Caco-2 (cell line): ENCODE data around the gene ERBB4. TPM values are rescaled to one million over a fixed set of nuclear protein-coding genes. Genes with fewer than 3 reads are reported as not detected.
A peak's percentile ranks its signal among the peaks of the same experiment; 100 is the strongest.

Experiments
- BruUV-seq: library from RNA; stranded (reverse); fragments of 400-500 nt; replicated peaks from 2 replicates; lab custom pipeline; 2021; lab: Mats Ljungman, UMichigan
- CTCF ChIA-PET: fragments of 300-600 bp; sonication (Branson Sonifier 250); formaldehyde crosslinking; loops from one replicate; lab custom pipeline; 2022; ENCODE audit warnings: antibody characterized with exemption; lab: Charles Lee
- POLR2A ChIA-PET: fragments of 300-600 bp; sonication (Branson Sonifier 250); formaldehyde crosslinking; loops from one replicate; lab custom pipeline; 2022; ENCODE audit warnings: antibody characterized with exemption; lab: Charles Lee
- DNase-seq, 2 experiments: peaks; one replicate each; pipeline versions ENCODE4 v3.0.0 to v3.0.0-alpha.2; 2020 to 2022
- H3K27me3 ChIP-seq: replicated peaks from 2 replicates; pipeline ENCODE4 v1.6.0; 2011; ENCODE audit warnings: low read length; ENCODE audit not compliant: control insufficient read depth, insufficient read depth
- H3K36me3 ChIP-seq: 2 replicates; pipeline ENCODE4 v1.5.1; 2011; ENCODE audit warnings: low read length; ENCODE audit not compliant: control insufficient read depth, insufficient read depth
- H3K4me1 ChIP-seq: fragments of 250-450 bp; sonication (Bioruptor Pico); 2 replicates; pipeline ENCODE4 v1.5.1; 2020; ENCODE audit warnings: mild to moderate bottlenecking
- H3K4me3 ChIP-seq: 2 replicates; pipeline ENCODE4 v1.5.1; 2011; ENCODE audit warnings: low read depth, mild to moderate bottlenecking, control low read depth, low read length
- H3K9me3 ChIP-seq: fragments of 250-450 bp; sonication (Bioruptor Pico); 2 replicates; pipeline ENCODE4 v1.5.1; 2020; ENCODE audit warnings: mild to moderate bottlenecking, moderate library complexity
- H3K27ac Mint-ChIP-seq: one replicate; pipeline ENCODE4 v1.8.0; 2022; ENCODE audit warnings: mixed read lengths; ENCODE audit not compliant: unreplicated experiment
- H3K27me3 Mint-ChIP-seq: one replicate; pipeline ENCODE4 v1.8.0; 2022; ENCODE audit warnings: mixed read lengths; ENCODE audit not compliant: insufficient read depth, unreplicated experiment
- H3K36me3 Mint-ChIP-seq: one replicate; pipeline ENCODE4 v1.8.0; 2022; ENCODE audit warnings: mild to moderate bottlenecking, mixed read lengths; ENCODE audit not compliant: insufficient read depth, unreplicated experiment
- H3K4me1 Mint-ChIP-seq: one replicate; pipeline ENCODE4 v1.8.0; 2022; ENCODE audit warnings: low read depth, mixed read lengths; ENCODE audit not compliant: unreplicated experiment
- H3K4me3 Mint-ChIP-seq: one replicate; pipeline ENCODE4 v1.8.0; 2022; ENCODE audit warnings: mild to moderate bottlenecking, moderate library complexity, mixed read lengths; ENCODE audit not compliant: unreplicated experiment
- H3K9me3 Mint-ChIP-seq: one replicate; pipeline ENCODE4 v1.8.0; 2022; ENCODE audit warnings: mixed read lengths; ENCODE audit not compliant: unreplicated experiment
- CTCF ChIP-seq, 2 experiments: fragments of 200-600 bp in 1 of 2; IDR thresholded peaks; 1 replicate in 1 of 2; 2 replicates in 1 of 2; pipeline versions ENCODE4 v1.5.1 to v1.8.0; 2011 to 2022; ENCODE audit warnings: antibody characterized with exemption in 1 of 2, control low read depth in 1 of 2, inconsistent platforms in 1 of 2, low read depth in 1 of 2, low read length in 1 of 2, mild to moderate bottlenecking in 1 of 2, moderate library complexity in 1 of 2; ENCODE audit not compliant: insufficient read depth in 1 of 2, severe bottlenecking in 1 of 2, unreplicated experiment in 1 of 2
- intact Hi-C: fragments of 100-400 bp; cut with micrococcal nuclease; formaldehyde crosslinking; loops from one replicate; pipeline ENCODE4 v1.10.0; 2022; ENCODE audit not compliant: unreplicated experiment
- total RNA-seq: library from RNA; stranded (reverse); gene quantifications from 2 replicates; pipeline ENCODE4 v1.2.3, GENCODE V29; 2022

ERBB4 gene
- total RNA-seq, 1 experiment from 2014 or later: not detected

GRCh38 chr2:212288308-212288707 lies 250.3 kb downstream of the ERBB4 start:
- H3K36me3 ChIP-seq: no peaks in the 10 kb centered on the region
- intact Hi-C loops: no loop called here
- no peak for TF ChIP-seq CTCF (IDR thresholded peaks at IDR 0.05; ENCODE audit: insufficient read depth in 1 of 2, low read depth in 1 of 2, low read length in 1 of 2, severe bottlenecking in 1 of 2, unreplicated experiment in 1 of 2)
- no peak overlapping the region for H3K27ac Mint-ChIP-seq
- no peaks in the 10 kb centered on the region for H3K4me1 Mint-ChIP-seq
- no TSS peak for BruUV-seq
- POLR2A ChIA-PET: no interaction called here
- H3K36me3 Mint-ChIP-seq: no peaks in the 10 kb centered on the region
- H3K27me3 ChIP-seq: no peaks in the 10 kb centered on the region
- no peaks in the 10 kb centered on the region for H3K27me3 Mint-ChIP-seq
- H3K4me3 ChIP-seq: no peak overlapping the region
- no peaks in the 10 kb centered on the region for H3K9me3 Mint-ChIP-seq
- no peaks in the 10 kb centered on the region for H3K9me3 ChIP-seq
- H3K4me3 Mint-ChIP-seq: no peak overlapping the region
- DNase-seq: peak; percentile 6 to 38
- CTCF ChIA-PET: no interaction called here
- H3K4me1 ChIP-seq: no peaks in the 10 kb centered on the region

- H3K36me3 Mint-ChIP-seq: no peaks in the 10 kb centered on the region
- H3K9me3 Mint-ChIP-seq: no peaks in the 10 kb centered on the region
- TF ChIP-seq CTCF (IDR thresholded peaks at IDR 0.05; ENCODE audit: insufficient read depth in 1 of 2, low read depth in 1 of 2, low read length in 1 of 2, severe bottlenecking in 1 of 2, unreplicated experiment in 1 of 2): no peak
- no peak overlapping the region for H3K4me3 ChIP-seq
- H3K36me3 ChIP-seq: no peaks in the 10 kb centered on the region
- POLR2A ChIA-PET: no interaction called here
- H3K27me3 ChIP-seq: no peaks in the 10 kb centered on the region
- no peak for DNase-seq
- intact Hi-C loops: no loop called here
- H3K4me1 Mint-ChIP-seq: no peaks in the 10 kb centered on the region
- no peaks in the 10 kb centered on the region for H3K4me1 ChIP-seq
- no peaks in the 10 kb centered on the region for H3K9me3 ChIP-seq
- CTCF ChIA-PET: no interaction called here
- BruUV-seq: no TSS peak
- H3K27ac Mint-ChIP-seq: no peak overlapping the region
- H3K27me3 Mint-ChIP-seq: no peaks in the 10 kb centered on the region
- no peak overlapping the region for H3K4me3 Mint-ChIP-seq
These were observed 254.4 kb downstream of the ERBB4 start for GRCh38 chr2:212284166-212284565.

- no peaks in the 10 kb centered on the region for H3K36me3 Mint-ChIP-seq
- H3K9me3 ChIP-seq: no peaks in the 10 kb centered on the region
- TF ChIP-seq CTCF (IDR thresholded peaks at IDR 0.05; ENCODE audit: insufficient read depth in 1 of 2, low read depth in 1 of 2, low read length in 1 of 2, severe bottlenecking in 1 of 2, unreplicated experiment in 1 of 2): no peak
- no peaks in the 10 kb centered on the region for H3K27me3 ChIP-seq
- H3K4me1 Mint-ChIP-seq: no peaks in the 10 kb centered on the region
- no TSS peak for BruUV-seq
- CTCF ChIA-PET: no interaction called here
- intact Hi-C loops: no loop called here
- POLR2A ChIA-PET: no interaction called here
- H3K4me3 Mint-ChIP-seq: no peak overlapping the region
- DNase-seq: no peak
- H3K27me3 Mint-ChIP-seq: no peaks in the 10 kb centered on the region
- no peak overlapping the region for H3K27ac Mint-ChIP-seq
- no peak overlapping the region for H3K4me3 ChIP-seq
- no peaks in the 10 kb centered on the region for H3K4me1 ChIP-seq
- H3K9me3 Mint-ChIP-seq: no peaks in the 10 kb centered on the region
- H3K36me3 ChIP-seq: no peaks in the 10 kb centered on the region
These were observed 255.8 kb downstream of the ERBB4 start for GRCh38 chr2:212282671-212283261.
